D721Med (cell line): ENCODE measurements around the gene TMEM244.

Experiments
- DNase-seq: peaks from one replicate; pipeline ENCODE4 v3.0.0; 2011; ENCODE audit warnings: low spot score; ENCODE audit not compliant: insufficient read length
- FAIRE-seq: peaks from 2 replicates; lab custom pipeline; 2011; peaks lifted over from hg19 to GRCh38; lab: Jason Lieb, UNC
- CTCF ChIP-seq: IDR thresholded peaks from 2 replicates; pipeline ENCODE4 v1.5.1; 2012; ENCODE audit warnings: mild to moderate bottlenecking, control low read depth; ENCODE audit not compliant: insufficient read depth; ENCODE audit errors: missing control alignments

Gene TMEM244

DNA sequence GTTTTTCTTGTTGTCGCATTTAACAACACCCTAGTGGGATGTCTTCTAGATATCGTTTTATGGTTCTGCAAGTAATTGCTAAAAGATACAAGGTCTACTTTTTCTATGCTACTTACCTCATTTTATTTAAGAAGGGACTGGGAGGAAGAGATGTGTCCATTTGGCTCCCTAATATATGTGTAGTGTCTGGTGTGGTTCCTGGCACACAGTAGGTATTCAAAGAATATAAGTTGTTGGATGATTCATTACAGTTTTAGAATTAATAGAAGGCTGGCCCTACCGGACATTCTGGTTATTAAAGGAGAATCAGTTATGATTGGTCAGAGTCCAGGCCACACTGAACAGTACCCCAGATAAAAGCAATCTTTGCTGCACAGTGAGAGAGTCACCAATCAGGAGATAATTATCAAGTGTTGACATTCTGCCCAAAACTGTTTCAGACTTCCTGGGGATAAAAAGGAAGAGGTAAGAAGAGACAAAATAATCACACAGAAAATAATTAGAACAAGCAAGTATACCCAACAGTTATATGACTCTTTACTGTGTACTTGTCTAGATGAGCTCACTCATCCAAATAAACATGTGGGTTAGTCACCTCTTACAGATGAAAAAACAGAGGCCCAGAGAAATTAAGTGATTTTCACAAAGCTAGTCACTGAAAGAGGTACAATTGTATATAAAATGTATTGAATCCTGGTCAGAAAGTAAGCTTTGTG, 7.0 kb downstream of the TMEM244 start:
- FAIRE-seq (no peak), DNase-seq (no peak)
- no peak for TF ChIP-seq CTCF

- TF ChIP-seq CTCF = no peak
- peak; percentile 84 for FAIRE-seq
- no peak for DNase-seq
Measured at GRCh38 chr6:129852257-129852858, 8.8 kb downstream of the TMEM244 start.

GRCh38 chr6:129849456-129849855, 11.7 kb downstream of the TMEM244 start:
- no peak for TF ChIP-seq CTCF
- FAIRE-seq (no peak), DNase-seq (no peak)

DNA sequence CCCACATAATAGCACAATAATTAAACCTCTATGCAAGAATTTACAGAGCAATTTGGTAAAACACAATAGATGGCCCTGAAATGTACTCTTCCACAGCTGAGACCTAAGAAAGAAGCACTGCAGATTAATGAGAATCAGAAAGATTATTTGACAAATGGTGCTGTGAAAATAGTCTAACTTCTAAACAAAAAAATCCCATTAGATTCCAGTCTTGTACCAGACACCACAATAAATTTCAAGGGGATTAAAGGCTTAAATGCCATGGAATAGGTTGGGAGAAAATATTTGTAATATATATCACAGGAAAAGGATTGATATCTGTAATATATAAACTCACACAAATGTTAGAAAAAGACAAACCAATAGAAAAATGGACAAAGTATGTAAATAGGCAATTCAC, 14.4 kb downstream of the TMEM244 start:
- no peak for DNase-seq
- no peak for TF ChIP-seq CTCF
- peak; percentile 32 for FAIRE-seq

GRCh38 chr6:129845696-129846095, 15.4 kb downstream of the TMEM244 start:
- FAIRE-seq = no peak

GRCh38 chr6:129844118-129844891, 16.8 kb downstream of the TMEM244 start:
- TF ChIP-seq CTCF = no peak
- no peak for FAIRE-seq
- DNase-seq = no peak

More at GRCh38 chr6:129845696-129846095, 15.4 kb downstream of the TMEM244 start:
- DNase-seq = no peak
- no peak for TF ChIP-seq CTCF
